Measurements from ENCODE around the gene TENM4. TPM values are rescaled to one million over a fixed set of nuclear protein-coding genes. Genes with fewer than 3 reads are reported as not detected.
"Not testable (repeated sequence)": the region's sequence is repeated elsewhere in the genome, so short reads cannot be mapped to it uniquely, and the experiment has no call there.

TENM4 gene
- total RNA-seq, 1 donor from 2014 or later: not detected

GRCh38 chr11:78907636-78908035, 533.2 kb downstream of the TENM4 start:
- intact Hi-C loops (cut with micrococcal nuclease): no loop called here
- no peak overlapping the region for H3K27ac Mint-ChIP-seq
- peaks cover 2% of the 10 kb centered on the region for H3K27me3 Mint-ChIP-seq (ENCODE audit: low read depth)
- H3K36me3 Mint-ChIP-seq (ENCODE audit: low read depth): no peaks in the 10 kb centered on the region
- DNase-seq (ENCODE audit: low spot score): no peak
- no peaks in the 10 kb centered on the region for H3K4me1 Mint-ChIP-seq (ENCODE audit: low read depth)
- no peaks in the 10 kb centered on the region for H3K9me3 Mint-ChIP-seq
- no peak overlapping the region for H3K4me3 Mint-ChIP-seq (ENCODE audit: low read depth)

- Mint-ChIP-seq H3K36me3 (ENCODE audit: low read depth) (no peaks in the 10 kb centered on the region), H3K27ac (no peak overlapping the region), H3K4me1 (ENCODE audit: low read depth) (no peaks in the 10 kb centered on the region), H3K9me3 (no peaks in the 10 kb centered on the region), H3K4me3 (ENCODE audit: low read depth) (no peak overlapping the region), H3K27me3 (ENCODE audit: low read depth) (peaks cover 8% of the 10 kb centered on the region)
- intact Hi-C loops (cut with micrococcal nuclease): no loop called here
- no peak for DNase-seq (ENCODE audit: low spot score)
These were observed 534.3 kb downstream of the TENM4 start for GRCh38 chr11:78906566-78906965.

GRCh38 chr11:78905756-78906155, 535.1 kb downstream of the TENM4 start:
- Mint-ChIP-seq H3K36me3 (ENCODE audit: low read depth) (no peaks in the 10 kb centered on the region), H3K27ac (no peak overlapping the region), H3K4me1 (ENCODE audit: low read depth) (no peaks in the 10 kb centered on the region), H3K9me3 (no peaks in the 10 kb centered on the region), H3K4me3 (ENCODE audit: low read depth) (no peak overlapping the region), H3K27me3 (ENCODE audit: low read depth) (peaks cover 8% of the 10 kb centered on the region)
- DNase-seq (ENCODE audit: low spot score): no peak
- intact Hi-C loops (cut with micrococcal nuclease): no loop called here

GRCh38 chr11:78902771-78903507, 537.9 kb downstream of the TENM4 start:
- H3K27ac Mint-ChIP-seq: no peak overlapping the region
- peaks cover 8% of the 10 kb centered on the region for H3K27me3 Mint-ChIP-seq (ENCODE audit: low read depth)
- no peak for DNase-seq (ENCODE audit: low spot score)
- intact Hi-C loops (cut with micrococcal nuclease): no loop called here
- no peak overlapping the region for H3K4me3 Mint-ChIP-seq (ENCODE audit: low read depth)
- no peaks in the 10 kb centered on the region for H3K4me1 Mint-ChIP-seq (ENCODE audit: low read depth)
- no peaks in the 10 kb centered on the region for H3K36me3 Mint-ChIP-seq (ENCODE audit: low read depth)
- H3K9me3 Mint-ChIP-seq: no peaks in the 10 kb centered on the region

GRCh38 chr11:78901831-78902230, 539.0 kb downstream of the TENM4 start:
- Mint-ChIP-seq H3K27me3 (ENCODE audit: low read depth) (peaks cover 8% of the 10 kb centered on the region), H3K4me1 (ENCODE audit: low read depth) (no peaks in the 10 kb centered on the region), H3K27ac (no peak overlapping the region), H3K9me3 (no peaks in the 10 kb centered on the region), H3K36me3 (ENCODE audit: low read depth) (no peaks in the 10 kb centered on the region), H3K4me3 (ENCODE audit: low read depth) (no peak overlapping the region)
- DNase-seq (ENCODE audit: low spot score): no peak
- intact Hi-C loops (cut with micrococcal nuclease): no loop called here

GRCh38 chr11:78898266-78898775, 542.5 kb downstream of the TENM4 start:
- no peaks in the 10 kb centered on the region for H3K9me3 Mint-ChIP-seq
- no peaks in the 10 kb centered on the region for H3K4me1 Mint-ChIP-seq (ENCODE audit: low read depth)
- no peak for DNase-seq (ENCODE audit: low spot score)
- no peak overlapping the region for H3K4me3 Mint-ChIP-seq (ENCODE audit: low read depth)
- no peak overlapping the region for H3K27ac Mint-ChIP-seq
- peaks cover 8% of the 10 kb centered on the region for H3K27me3 Mint-ChIP-seq (ENCODE audit: low read depth)
- intact Hi-C loops (cut with micrococcal nuclease): no loop called here
- H3K36me3 Mint-ChIP-seq (ENCODE audit: low read depth): no peaks in the 10 kb centered on the region

GRCh38 chr11:78893996-78894395, 546.8 kb downstream of the TENM4 start:
- H3K27ac Mint-ChIP-seq: no peak overlapping the region
- H3K9me3 Mint-ChIP-seq: no peaks in the 10 kb centered on the region
- intact Hi-C loops (cut with micrococcal nuclease): no loop called here
- H3K4me3 Mint-ChIP-seq (ENCODE audit: low read depth): no peak overlapping the region
- DNase-seq (ENCODE audit: low spot score): no peak
- peaks cover 2% of the 10 kb centered on the region for H3K27me3 Mint-ChIP-seq (ENCODE audit: low read depth)
- H3K4me1 Mint-ChIP-seq (ENCODE audit: low read depth): no peaks in the 10 kb centered on the region
- no peaks in the 10 kb centered on the region for H3K36me3 Mint-ChIP-seq (ENCODE audit: low read depth)

- no peaks in the 10 kb centered on the region for H3K9me3 Mint-ChIP-seq
- intact Hi-C loops (cut with micrococcal nuclease): no loop called here
- no peaks in the 10 kb centered on the region for H3K36me3 Mint-ChIP-seq (ENCODE audit: low read depth)
- H3K4me1 Mint-ChIP-seq (ENCODE audit: low read depth): no peaks in the 10 kb centered on the region
- no peak for DNase-seq (ENCODE audit: low spot score)
- no peak overlapping the region for H3K4me3 Mint-ChIP-seq (ENCODE audit: low read depth)
- H3K27ac Mint-ChIP-seq: no peak overlapping the region
- no peaks in the 10 kb centered on the region for H3K27me3 Mint-ChIP-seq (ENCODE audit: low read depth)
These were observed 551.1 kb downstream of the TENM4 start for GRCh38 chr11:78889698-78890097.

GRCh38 chr11:78886616-78887015, 554.2 kb downstream of the TENM4 start:
- Mint-ChIP-seq H3K27me3 (ENCODE audit: low read depth) (no peaks in the 10 kb centered on the region), H3K4me3 (ENCODE audit: low read depth) (no peak overlapping the region), H3K9me3 (no peaks in the 10 kb centered on the region), H3K4me1 (ENCODE audit: low read depth) (no peaks in the 10 kb centered on the region), H3K36me3 (ENCODE audit: low read depth) (no peaks in the 10 kb centered on the region), H3K27ac (no peak overlapping the region)
- intact Hi-C loops (cut with micrococcal nuclease): no loop called here
- DNase-seq (ENCODE audit: low spot score): no peak

GRCh38 chr11:78884761-78885160, 556.1 kb downstream of the TENM4 start:
- Mint-ChIP-seq H3K27me3 (ENCODE audit: low read depth) (no peaks in the 10 kb centered on the region), H3K27ac (no peak overlapping the region), H3K36me3 (ENCODE audit: low read depth) (no peaks in the 10 kb centered on the region), H3K4me3 (ENCODE audit: low read depth) (no peak overlapping the region), H3K4me1 (ENCODE audit: low read depth) (no peaks in the 10 kb centered on the region), H3K9me3 (no peaks in the 10 kb centered on the region)
- DNase-seq (ENCODE audit: low spot score): no peak
- intact Hi-C loops (cut with micrococcal nuclease): no loop called here

- H3K36me3 Mint-ChIP-seq (ENCODE audit: low read depth): no peaks in the 10 kb centered on the region
- no peak for DNase-seq (ENCODE audit: low spot score)
- peaks cover 3% of the 10 kb centered on the region for H3K9me3 Mint-ChIP-seq
- no peaks in the 10 kb centered on the region for H3K27me3 Mint-ChIP-seq (ENCODE audit: low read depth)
- intact Hi-C loops (cut with micrococcal nuclease): no loop called here
- no peak overlapping the region for H3K27ac Mint-ChIP-seq
- no peak overlapping the region for H3K4me3 Mint-ChIP-seq (ENCODE audit: low read depth)
- H3K4me1 Mint-ChIP-seq (ENCODE audit: low read depth): no peaks in the 10 kb centered on the region
These were observed 557.3 kb downstream of the TENM4 start for GRCh38 chr11:78883506-78883905.

GRCh38 chr11:78879094-78879980, 561.5 kb downstream of the TENM4 start:
- H3K27me3 Mint-ChIP-seq (ENCODE audit: low read depth); H3K36me3 Mint-ChIP-seq (ENCODE audit: low read depth); intact Hi-C loops (cut with micrococcal nuclease); DNase-seq (ENCODE audit: low spot score); H3K4me3 Mint-ChIP-seq (ENCODE audit: low read depth); H3K4me1 Mint-ChIP-seq (ENCODE audit: low read depth); H3K27ac Mint-ChIP-seq; H3K9me3 Mint-ChIP-seq: not testable (repeated sequence)

GRCh38 chr11:78878631-78879030, 562.2 kb downstream of the TENM4 start:
- intact Hi-C loops (cut with micrococcal nuclease): no loop called here
- H3K9me3 Mint-ChIP-seq: peaks cover 9% of the 10 kb centered on the region

More at GRCh38 chr11:78878631-78879030, 562.2 kb downstream of the TENM4 start:
- Mint-ChIP-seq H3K4me1 (ENCODE audit: low read depth) (no peaks in the 10 kb centered on the region), H3K4me3 (ENCODE audit: low read depth) (no peak overlapping the region), H3K27me3 (ENCODE audit: low read depth) (no peaks in the 10 kb centered on the region), H3K27ac (no peak overlapping the region), H3K36me3 (ENCODE audit: low read depth) (no peaks in the 10 kb centered on the region)
- no peak for DNase-seq (ENCODE audit: low spot score)

All from activated T-helper 2 cell treated with anti-CD3 and anti-CD28 coated beads, Interferon-gamma antibody, Interleukin-2, Interleukin-4, amounts not matched to agents 10 μg/mL and 5 μg/mL and 100 μg/mL, durations not matched to agents 14 hours and 24 hours and 36 hours (primary cell).